IMR-90 (cell line): ENCODE measurements around the gene TACC2. TPM values are rescaled to one million over a fixed set of nuclear protein-coding genes. Genes with fewer than 3 reads are reported as not detected.
A peak's percentile ranks its signal among the peaks of the same experiment; 100 is the strongest.

Experiments
- ATAC-seq: fragments of 200-7000 bp; cut with Tn5 transposase; 2 replicates; pipeline ENCODE4 v1.9.1; 2020; ENCODE audit warnings: low read depth, mild to moderate bottlenecking, moderate library complexity
- BruUV-seq: library from RNA; stranded (reverse); fragments of 400-500 nt; replicated peaks from 2 replicates; lab custom pipeline; 2021; lab: Mats Ljungman, UMichigan
- CTCF ChIA-PET: fragments of 300-600 bp; formaldehyde crosslinking; extraction: SDS; loops from one replicate; lab custom pipeline; 2021; ENCODE audit warnings: antibody characterized with exemption; lab: Yijun Ruan, JAX
- POLR2A ChIA-PET: fragments of 300-600 bp; sonication (Branson Sonifier 250); formaldehyde crosslinking; loops from one replicate; lab custom pipeline; 2022; ENCODE audit warnings: antibody characterized with exemption; ENCODE audit not compliant: unreplicated experiment; lab: Charles Lee
- DNase-seq: peaks from one replicate; pipeline ENCODE4 v3.0.0; 2013
- H2AFZ ChIP-seq: replicated peaks from 2 replicates; pipeline ENCODE3; 2013; ENCODE audit warnings: low read length, mild to moderate bottlenecking; ENCODE audit not compliant: poor library complexity
- H2AK5ac ChIP-seq: 2 replicates; pipeline ENCODE4 v1.6.1; 2013; ENCODE audit warnings: low read depth, low read length, inconsistent platforms
- H2AK9ac ChIP-seq: replicated peaks from 2 replicates; pipeline ENCODE3; 2013; ENCODE audit warnings: mild to moderate bottlenecking, low read depth, low read length, moderate library complexity; ENCODE audit not compliant: poor library complexity
- H2BK120ac ChIP-seq: 2 replicates; pipeline ENCODE4 v1.6.1; 2013; ENCODE audit warnings: low read depth, low read length, inconsistent platforms
- H2BK15ac ChIP-seq: 3 replicates; pipeline ENCODE4 v1.6.1; 2013; ENCODE audit warnings: low read depth, low read length, inconsistent platforms
- H2BK20ac ChIP-seq: 2 replicates; pipeline ENCODE4 v1.6.1; 2013; ENCODE audit warnings: low read depth, mild to moderate bottlenecking, inconsistent platforms, low read length, moderate library complexity
- H2BK5ac ChIP-seq: 2 replicates; pipeline ENCODE4 v1.6.1; 2013; ENCODE audit warnings: mild to moderate bottlenecking, low read depth, low read length, inconsistent platforms; ENCODE audit not compliant: poor library complexity, severe bottlenecking
- H3K14ac ChIP-seq: replicated peaks from 2 replicates; pipeline ENCODE4 v1.6.1; 2013; ENCODE audit warnings: low read depth, low read length, inconsistent platforms
- H3K18ac ChIP-seq: 2 replicates; pipeline ENCODE4 v1.6.1; 2013; ENCODE audit warnings: low read depth, low read length, control low read depth
- H3K23ac ChIP-seq: 2 replicates; pipeline ENCODE4 v1.6.1; 2013; ENCODE audit warnings: low read depth, low read length, inconsistent platforms
- H3K27ac ChIP-seq: 2 replicates; pipeline ENCODE4 v1.5.1; 2013; ENCODE audit warnings: mild to moderate bottlenecking, control low read depth, low read length; ENCODE audit not compliant: insufficient read depth
- H3K27me3 ChIP-seq: 2 replicates; pipeline ENCODE4 v1.6.1; 2013; ENCODE audit warnings: low read length; ENCODE audit not compliant: control insufficient read depth, insufficient read depth
- H3K36me3 ChIP-seq: 2 replicates; pipeline ENCODE4 v1.6.1; 2013; ENCODE audit warnings: low read length, mixed read lengths; ENCODE audit not compliant: control insufficient read depth, insufficient read depth
- H3K4ac ChIP-seq: 2 replicates; pipeline ENCODE4 v1.6.1; 2013; ENCODE audit warnings: low read depth, low read length, inconsistent platforms
- H3K4me1 ChIP-seq: 2 replicates; pipeline ENCODE4 v1.6.1; 2013; ENCODE audit warnings: low read length, mixed read lengths; ENCODE audit not compliant: control insufficient read depth, insufficient read depth
- H3K4me2 ChIP-seq: 2 replicates; pipeline ENCODE4 v1.6.1; 2013; ENCODE audit warnings: low read depth, mild to moderate bottlenecking, control low read depth, low read length, moderate library complexity
- H3K4me3 ChIP-seq: 2 replicates; pipeline ENCODE4 v1.5.1; 2013; ENCODE audit warnings: low read depth, mild to moderate bottlenecking, control low read depth, low read length, moderate library complexity; ENCODE audit not compliant: insufficient read depth
- H3K56ac ChIP-seq: 2 replicates; pipeline ENCODE4 v1.6.1; 2013; ENCODE audit warnings: low read length, inconsistent platforms; ENCODE audit not compliant: insufficient read depth; ENCODE audit errors: extremely low read depth
- H3K79me1 ChIP-seq, 2 experiments: 2 replicates each; pipeline ENCODE4 v1.6.1; 2013; ENCODE audit warnings: low read length in 2 of 2, inconsistent platforms in 1 of 2, low read depth in 1 of 2
- H3K9ac ChIP-seq: 2 replicates; pipeline ENCODE4 v1.6.1; 2013; ENCODE audit warnings: low read depth, low read length, control low read depth
- H3K9me1 ChIP-seq: 2 replicates; pipeline ENCODE4 v1.6.1; 2013; ENCODE audit warnings: low read length, inconsistent platforms; ENCODE audit not compliant: insufficient read depth
- H3K9me3 ChIP-seq: 2 replicates; pipeline ENCODE4 v1.6.1; 2013; ENCODE audit warnings: low read length; ENCODE audit not compliant: control insufficient read depth, insufficient read depth
- H4K20me1 ChIP-seq: 2 replicates; pipeline ENCODE4 v1.6.1; 2013; ENCODE audit warnings: low read length, inconsistent platforms; ENCODE audit not compliant: insufficient read depth
- H4K5ac ChIP-seq: 2 replicates; pipeline ENCODE4 v1.6.1; 2013; ENCODE audit warnings: mild to moderate bottlenecking, low read depth, low read length, control low read depth
- H4K8ac ChIP-seq, 2 experiments: 2 replicates each; pipeline ENCODE4 v1.6.1; 2013; ENCODE audit warnings: low read depth in 2 of 2, low read length in 2 of 2, control low read depth in 1 of 2, inconsistent platforms in 1 of 2
- H4K91ac ChIP-seq: 2 replicates; pipeline ENCODE4 v1.6.1; 2013; ENCODE audit warnings: low read depth, low read length, inconsistent platforms; ENCODE audit not compliant: insufficient read depth
- BHLHE40 ChIP-seq: fragments of 150-350 bp; IDR thresholded peaks from 2 replicates; pipeline ENCODE4 v1.6.1; 2016; ENCODE audit warnings: mild to moderate bottlenecking, low read depth, low read length
- CHD1 ChIP-seq: IDR thresholded peaks from 2 replicates; pipeline ENCODE4 v1.6.1; 2012; ENCODE audit warnings: low read depth, low read length, improper control_type of control experiment
- CTCF ChIP-seq: conservative IDR thresholded peaks from 2 replicates; pipeline ENCODE4 v1.5.1; 2012; ENCODE audit warnings: mild to moderate bottlenecking, low read depth, low read length, improper control_type of control experiment
- ELK1 ChIP-seq: fragments of 150-350 bp; IDR thresholded peaks from 2 replicates; pipeline ENCODE4 v1.6.1; 2016; ENCODE audit warnings: low read depth, mild to moderate bottlenecking, low read length, moderate library complexity, borderline replicate concordance
- FOS ChIP-seq: fragments of 150-350 bp; IDR thresholded peaks from 2 replicates; pipeline ENCODE4 v1.6.1; 2016; ENCODE audit warnings: low read depth, low read length
- MAFK ChIP-seq: IDR thresholded peaks from 2 replicates; pipeline ENCODE4 v1.6.1; 2012; ENCODE audit warnings: low read depth, low read length, improper control_type of control experiment
- MXI1 ChIP-seq: IDR thresholded peaks from 2 replicates; pipeline ENCODE4 v1.6.1; 2012; ENCODE audit warnings: low read depth, mild to moderate bottlenecking, low read length, moderate library complexity, borderline replicate concordance
- NFE2L2 ChIP-seq: fragments of 150-350 bp; IDR thresholded peaks from 2 replicates; pipeline ENCODE4 v1.6.1; 2016; ENCODE audit warnings: low read depth, mild to moderate bottlenecking, low read length
- RCOR1 ChIP-seq: IDR thresholded peaks from 2 replicates; pipeline ENCODE4 v1.6.1; 2012; ENCODE audit warnings: mild to moderate bottlenecking, low read length, improper control_type of control experiment; ENCODE audit not compliant: insufficient replicate concordance
- RFX5 ChIP-seq: IDR thresholded peaks from 2 replicates; pipeline ENCODE4 v1.8.0; 2012; ENCODE audit warnings: low read depth, mild to moderate bottlenecking, low read length, moderate library complexity
- SMC3 ChIP-seq: fragments of 150-350 bp; IDR thresholded peaks from 2 replicates; pipeline ENCODE4 v1.6.1; 2016; ENCODE audit warnings: low read depth, mild to moderate bottlenecking, antibody characterized with exemption, low read length, moderate library complexity
- USF2 ChIP-seq: fragments of 150-350 bp; IDR thresholded peaks from 2 replicates; pipeline ENCODE4 v1.6.1; 2017; ENCODE audit warnings: mild to moderate bottlenecking, antibody characterized with exemption, low read length, low read depth
- WGBS, 2 experiments: methylation state at CpG; one replicate each; pipeline versions ENCODE4 v1.1.5 to v1.1.7; 2013; ENCODE audit warnings: missing lambda C conversion rate in 2 of 2; ENCODE audit not compliant: insufficient read length in 1 of 2; ENCODE audit errors: extremely low coverage in 2 of 2; 5-methylcytosine and 5-hydroxymethylcytosine counted together
- dilution Hi-C: fragments of 300-500 bp; cut with HindIII; formaldehyde crosslinking; loops from one replicate; pipeline ENCODE4 v1.14.3; 2018; ENCODE audit warnings: low sequenced_read_pairs; ENCODE audit not compliant: unreplicated experiment
- in situ Hi-C: fragments of 300-500 bp; cut with MboI; formaldehyde crosslinking; loops from 3 replicates; pipeline ENCODE4 v1.14.3; 2019; ENCODE audit warnings: low sequenced_read_pairs, inconsistent platforms, mixed read lengths
- intact Hi-C: fragments of 100-400 bp; cut with micrococcal nuclease; formaldehyde crosslinking; loops from 2 replicates; pipeline ENCODE4 v1.10.0; 2022
- polyA plus RNA-seq, 3 experiments: library from polyadenylated mRNA; depleted of rRNA; stranded (reverse); fragments of >200 nt; gene quantifications; 2 replicates each; pipeline ENCODE4 v1.2.3, GENCODE V29; 2012; ENCODE audit warnings: low replicate concordance in 1 of 3
- total RNA-seq: library from RNA; depleted of rRNA; stranded (reverse); fragments of >200 nt; gene quantifications from 2 replicates; pipeline ENCODE4 v1.2.3, GENCODE V29; 2012

Gene TACC2
- total and polyA plus RNA-seq, 2 of the 4 experiments (the other 2 are of a cell fraction) = 2.9 to 15.4 TPM

GRCh38 chr10:122018491-122018890, 29.5 kb downstream of the TACC2 start:
- Histone ChIP-seq H3K23ac (no peak overlapping the region), H2BK120ac (no peak overlapping the region), H3K4me3 (no peak overlapping the region), H3K27ac (no peak overlapping the region), H4K91ac (no peak overlapping the region), H2AK9ac (peak overlapping the region; percentile 9), H3K36me3 (no peaks in the 10 kb centered on the region), H3K4me1 (no peaks in the 10 kb centered on the region), H3K79me1 (no peaks in the 10 kb centered on the region), H3K9me3 (no peaks in the 10 kb centered on the region), H4K5ac (no peak overlapping the region), H2BK15ac (no peak overlapping the region), H3K9me1 (no peaks in the 10 kb centered on the region), H3K18ac (no peak overlapping the region), H3K4me2 (peak overlapping the region; percentile 27; the same call in 1 of the 2 replicates), H3K14ac (no peak overlapping the region), H2BK5ac (no peak overlapping the region), H3K9ac (no peak overlapping the region), H2AFZ (no peak overlapping the region), H2AK5ac (no peak overlapping the region), H4K20me1 (no peaks in the 10 kb centered on the region), H3K27me3 (peaks cover 21% of the 10 kb centered on the region), H3K4ac (no peak overlapping the region), H2BK20ac (no peak overlapping the region), H4K8ac (no peak overlapping the region), H3K56ac (no peak overlapping the region)
- POLR2A ChIA-PET = no interaction called here
- CTCF ChIA-PET = no interaction called here
- ATAC-seq (no peak), DNase-seq (no peak)
- intact Hi-C loops (no loop called here), in situ Hi-C loops (no loop called here), dilution Hi-C loops (no loop called here)
- TF ChIP-seq MXI1 (no peak), CHD1 (no peak), RCOR1 (no peak), FOS (no peak), SMC3 (no peak), RFX5 (no peak), ELK1 (no peak), MAFK (no peak), BHLHE40 (no peak), USF2 (no peak), NFE2L2 (no peak), CTCF (no peak)
- BruUV-seq = no TSS peak
- 11% methylated on average over 1 of the region's 7 CpGs; no CpG with 5 or more reads in 1 of the 2 experiments for WGBS, 2 experiments
